ENCODE data around the gene CAMTA1. TPM values are rescaled to one million over a fixed set of nuclear protein-coding genes. Genes with fewer than 3 reads are reported as not detected.

The CAMTA1 gene
- total RNA-seq, 1 experiment from 2014 or later = 82.2 TPM

DNA sequence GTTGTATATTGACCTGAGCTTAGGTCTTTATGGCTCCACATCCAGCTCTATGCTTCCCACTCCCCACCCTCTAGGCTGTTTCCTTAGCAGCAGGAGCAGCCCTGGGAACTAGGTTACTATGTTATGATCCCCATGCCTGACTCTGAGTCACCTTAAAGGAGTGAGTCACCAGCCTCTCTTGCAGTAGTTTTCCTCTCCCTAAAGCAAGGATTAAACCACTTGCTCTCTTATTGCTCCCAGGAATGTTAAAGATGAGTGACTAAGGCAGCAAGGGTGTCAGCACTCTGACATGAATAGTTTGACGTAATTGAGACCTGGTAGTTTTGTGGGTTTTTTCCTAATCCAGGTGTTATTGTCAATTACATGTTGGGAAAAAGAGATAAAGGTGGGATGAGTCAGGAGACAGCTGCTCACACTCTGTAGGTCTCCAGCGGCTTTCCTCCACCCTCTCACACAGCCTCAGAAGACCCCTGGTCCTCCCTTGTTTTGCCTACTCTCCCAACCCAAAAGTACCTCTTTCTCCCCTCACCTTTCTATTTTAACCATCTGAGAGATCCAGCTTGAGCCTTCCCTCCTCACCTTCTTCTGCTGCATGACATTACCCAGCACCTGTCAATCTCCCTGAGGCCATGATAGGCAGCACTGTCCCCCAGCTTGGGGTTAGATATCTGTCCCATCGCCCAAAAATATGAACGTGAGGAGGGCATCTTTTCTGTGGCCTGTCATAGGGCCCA is 616.7 kb downstream of the CAMTA1 start:
- peak overlapping the region; percentile 84 for H3K27ac ChIP-seq (ENCODE audit: low read length)
- no TSS peak for BruUV-seq (replicated peaks)
- peak; percentile 96 for DNase-seq (ENCODE audit: low read depth, low spot score)
- CTCF ChIA-PET = no interaction called here
- H3K9me3 ChIP-seq (ENCODE audit: control insufficient read depth, insufficient read depth, low read depth, low read length) = peaks cover 20% of the 10 kb centered on the region; the same call in 1 of the 2 replicates
- TF ChIP-seq SIN3A (IDR thresholded peaks at IDR 0.05; ENCODE audit: borderline replicate concordance, insufficient read depth, low read depth, low read length) (no peak), POLR2AphosphoS5 (IDR thresholded peaks at IDR 0.05; ENCODE audit: low read depth, low read length) (0 out of 2 replicates have a peak, but pooled peaks have one; percentile 26)
- H3K36me3 ChIP-seq (ENCODE audit: control insufficient read depth, insufficient read depth, low read length) = no peaks in the 10 kb centered on the region
- ATAC-seq = peak; percentile 99
- peaks cover 14% of the 10 kb centered on the region for H3K4me1 ChIP-seq (ENCODE audit: control insufficient read depth, insufficient read depth, low read length)
- in situ Hi-C loops (cut with HindIII; ENCODE audit: low pct_unique_long_range_greater_than_20kb, low sequenced_read_pairs) = no loop called here
- intact Hi-C loops (cut with micrococcal nuclease; ENCODE audit: unreplicated experiment) = no loop called here
- no peak overlapping the region for H3K4me3 ChIP-seq (ENCODE audit: low read depth in 2 of 2, low read length in 2 of 2)
- H3K27me3 ChIP-seq (ENCODE audit: control insufficient read depth, insufficient read depth, low read length) = no peaks in the 10 kb centered on the region
- POLR2A ChIA-PET = interaction anchor here (0.6 kb wide), 1 partner anchor 169 kb away, joined by 3 read pairs; no protein-coding TSS in a partner anchor

DNA sequence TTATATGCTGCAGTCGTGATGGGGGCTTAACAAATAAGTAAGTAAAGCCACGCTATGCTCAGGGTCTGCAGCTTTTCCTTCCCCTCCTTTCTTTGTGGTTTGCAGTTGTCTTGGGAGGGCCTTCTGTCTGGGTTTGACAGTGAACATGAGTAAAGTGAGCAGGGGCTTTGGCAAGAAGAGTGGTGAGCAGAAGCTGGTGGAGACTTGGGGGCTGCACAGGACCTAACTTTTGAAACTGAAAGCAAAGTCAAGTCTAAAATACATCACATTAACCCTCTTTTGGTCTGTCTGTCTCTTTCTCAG is 617.2 kb downstream of the CAMTA1 start:
- no peak for TF ChIP-seq POLR2AphosphoS5 (IDR thresholded peaks at IDR 0.05; ENCODE audit: low read depth, low read length)
- no peak for TF ChIP-seq SIN3A (IDR thresholded peaks at IDR 0.05; ENCODE audit: borderline replicate concordance, insufficient read depth, low read depth, low read length)
- TF ChIP-seq TCF7L2 (IDR thresholded peaks at IDR 0.05; ENCODE audit: low read depth, low read length) = no peak
- TF ChIP-seq, protein P1, sequence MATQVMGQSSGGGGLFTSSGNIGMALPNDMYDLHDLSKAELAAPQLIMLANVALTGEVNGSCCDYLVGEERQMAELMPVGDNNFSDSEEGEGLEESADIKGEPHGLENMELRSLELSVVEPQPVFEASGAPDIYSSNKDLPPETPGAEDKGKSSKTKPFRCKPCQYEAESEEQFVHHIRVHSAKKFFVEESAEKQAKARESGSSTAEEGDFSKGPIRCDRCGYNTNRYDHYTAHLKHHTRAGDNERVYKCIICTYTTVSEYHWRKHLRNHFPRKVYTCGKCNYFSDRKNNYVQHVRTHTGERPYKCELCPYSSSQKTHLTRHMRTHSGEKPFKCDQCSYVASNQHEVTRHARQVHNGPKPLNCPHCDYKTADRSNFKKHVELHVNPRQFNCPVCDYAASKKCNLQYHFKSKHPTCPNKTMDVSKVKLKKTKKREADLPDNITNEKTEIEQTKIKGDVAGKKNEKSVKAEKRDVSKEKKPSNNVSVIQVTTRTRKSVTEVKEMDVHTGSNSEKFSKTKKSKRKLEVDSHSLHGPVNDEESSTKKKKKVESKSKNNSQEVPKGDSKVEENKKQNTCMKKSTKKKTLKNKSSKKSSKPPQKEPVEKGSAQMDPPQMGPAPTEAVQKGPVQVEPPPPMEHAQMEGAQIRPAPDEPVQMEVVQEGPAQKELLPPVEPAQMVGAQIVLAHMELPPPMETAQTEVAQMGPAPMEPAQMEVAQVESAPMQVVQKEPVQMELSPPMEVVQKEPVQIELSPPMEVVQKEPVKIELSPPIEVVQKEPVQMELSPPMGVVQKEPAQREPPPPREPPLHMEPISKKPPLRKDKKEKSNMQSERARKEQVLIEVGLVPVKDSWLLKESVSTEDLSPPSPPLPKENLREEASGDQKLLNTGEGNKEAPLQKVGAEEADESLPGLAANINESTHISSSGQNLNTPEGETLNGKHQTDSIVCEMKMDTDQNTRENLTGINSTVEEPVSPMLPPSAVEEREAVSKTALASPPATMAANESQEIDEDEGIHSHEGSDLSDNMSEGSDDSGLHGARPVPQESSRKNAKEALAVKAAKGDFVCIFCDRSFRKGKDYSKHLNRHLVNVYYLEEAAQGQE (IDR thresholded peaks at IDR 0.05; ENCODE audit: insufficient read depth in 1 of 2, low read depth in 2 of 2, low read length in 1 of 2) = no peak
- TF ChIP-seq, protein P2, sequence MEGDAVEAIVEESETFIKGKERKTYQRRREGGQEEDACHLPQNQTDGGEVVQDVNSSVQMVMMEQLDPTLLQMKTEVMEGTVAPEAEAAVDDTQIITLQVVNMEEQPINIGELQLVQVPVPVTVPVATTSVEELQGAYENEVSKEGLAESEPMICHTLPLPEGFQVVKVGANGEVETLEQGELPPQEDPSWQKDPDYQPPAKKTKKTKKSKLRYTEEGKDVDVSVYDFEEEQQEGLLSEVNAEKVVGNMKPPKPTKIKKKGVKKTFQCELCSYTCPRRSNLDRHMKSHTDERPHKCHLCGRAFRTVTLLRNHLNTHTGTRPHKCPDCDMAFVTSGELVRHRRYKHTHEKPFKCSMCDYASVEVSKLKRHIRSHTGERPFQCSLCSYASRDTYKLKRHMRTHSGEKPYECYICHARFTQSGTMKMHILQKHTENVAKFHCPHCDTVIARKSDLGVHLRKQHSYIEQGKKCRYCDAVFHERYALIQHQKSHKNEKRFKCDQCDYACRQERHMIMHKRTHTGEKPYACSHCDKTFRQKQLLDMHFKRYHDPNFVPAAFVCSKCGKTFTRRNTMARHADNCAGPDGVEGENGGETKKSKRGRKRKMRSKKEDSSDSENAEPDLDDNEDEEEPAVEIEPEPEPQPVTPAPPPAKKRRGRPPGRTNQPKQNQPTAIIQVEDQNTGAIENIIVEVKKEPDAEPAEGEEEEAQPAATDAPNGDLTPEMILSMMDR (IDR thresholded peaks at IDR 0.05) = no peak
- POLR2A ChIA-PET = interaction anchor here (0.6 kb wide), 1 partner anchor 170 kb away, joined by 3 read pairs; no protein-coding TSS in a partner anchor
- BruUV-seq (replicated peaks) = no TSS peak

More for the DNA sequence above, 617.2 kb downstream of the CAMTA1 start:
- Histone ChIP-seq H3K27me3 (ENCODE audit: control insufficient read depth, insufficient read depth, low read length) (no peaks in the 10 kb centered on the region), H3K4me1 (ENCODE audit: control insufficient read depth, insufficient read depth, low read length) (peaks cover 14% of the 10 kb centered on the region), H3K9me3 (ENCODE audit: control insufficient read depth, insufficient read depth, low read depth, low read length) (peaks cover 20% of the 10 kb centered on the region; the same call in 1 of the 2 replicates), H3K4me3 (ENCODE audit: low read depth in 2 of 2, low read length in 2 of 2) (no peak overlapping the region), H3K36me3 (ENCODE audit: control insufficient read depth, insufficient read depth, low read length) (no peaks in the 10 kb centered on the region), H3K27ac (ENCODE audit: low read length) (peak overlapping the region; percentile 84)
- CTCF ChIA-PET = no interaction called here
- in situ Hi-C loops (cut with HindIII; ENCODE audit: low pct_unique_long_range_greater_than_20kb, low sequenced_read_pairs) = no loop called here
- no peak for ATAC-seq
- intact Hi-C loops (cut with micrococcal nuclease; ENCODE audit: unreplicated experiment) = no loop called here
- no peak for DNase-seq (ENCODE audit: low read depth, low spot score)
